GM20431 (cell line): Measurements from ENCODE around the gene PBX2.
"Not testable (repeated sequence)": the region's sequence is repeated elsewhere in the genome, so short reads cannot be mapped to it uniquely, and the experiment has no call there.

Experiments
- in situ Hi-C: fragments of 300-500 bp; cut with MseI, MboI; formaldehyde crosslinking; loops from one replicate; pipeline ENCODE4 v1.15.0; 2020; ENCODE audit warnings: low sequenced_read_pairs; ENCODE audit not compliant: unreplicated experiment

PBX2 gene

GRCh38 chr6:32188381-32189068, 1.5 kb downstream of the PBX2 start:
- in situ Hi-C loops: no loop called here

- in situ Hi-C loops: not testable (repeated sequence)
These were observed 2.1 kb downstream of the PBX2 start for GRCh38 chr6:32187725-32188380.

DNA sequence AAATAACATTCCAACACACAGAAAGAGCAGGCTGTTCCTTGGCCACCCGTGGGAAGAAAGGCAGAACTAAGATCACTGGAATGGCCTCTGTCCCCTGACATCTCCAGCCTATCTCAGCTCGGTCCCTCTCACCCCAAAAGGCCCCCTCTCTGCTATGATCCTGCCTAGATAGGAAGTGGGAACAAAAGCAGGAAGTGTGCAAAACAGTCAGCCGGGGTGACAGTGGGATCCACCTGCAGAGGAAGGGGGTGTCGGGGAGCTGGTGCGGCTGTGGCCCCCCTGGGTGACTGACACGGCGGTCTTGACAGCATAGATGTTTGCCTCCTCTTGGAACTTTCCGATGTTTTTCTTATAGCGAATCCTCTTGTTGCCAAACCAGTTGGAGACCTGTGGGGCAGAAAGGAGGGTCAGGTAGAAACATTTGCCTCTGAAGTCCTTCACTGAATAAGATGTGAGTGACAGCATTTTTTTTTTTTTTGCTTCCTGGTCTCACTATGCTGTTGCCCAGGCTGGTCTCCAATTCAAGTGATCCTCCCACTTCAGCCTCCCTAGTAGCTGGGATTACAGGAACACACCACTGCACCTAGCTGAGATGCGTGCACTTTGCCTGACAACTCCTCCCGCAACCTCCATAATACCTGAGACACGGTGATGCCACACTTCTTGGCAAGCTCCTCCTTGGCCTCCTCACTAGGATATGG, 2.8 kb downstream of the PBX2 start:
- in situ Hi-C loops: no loop called here

DNA sequence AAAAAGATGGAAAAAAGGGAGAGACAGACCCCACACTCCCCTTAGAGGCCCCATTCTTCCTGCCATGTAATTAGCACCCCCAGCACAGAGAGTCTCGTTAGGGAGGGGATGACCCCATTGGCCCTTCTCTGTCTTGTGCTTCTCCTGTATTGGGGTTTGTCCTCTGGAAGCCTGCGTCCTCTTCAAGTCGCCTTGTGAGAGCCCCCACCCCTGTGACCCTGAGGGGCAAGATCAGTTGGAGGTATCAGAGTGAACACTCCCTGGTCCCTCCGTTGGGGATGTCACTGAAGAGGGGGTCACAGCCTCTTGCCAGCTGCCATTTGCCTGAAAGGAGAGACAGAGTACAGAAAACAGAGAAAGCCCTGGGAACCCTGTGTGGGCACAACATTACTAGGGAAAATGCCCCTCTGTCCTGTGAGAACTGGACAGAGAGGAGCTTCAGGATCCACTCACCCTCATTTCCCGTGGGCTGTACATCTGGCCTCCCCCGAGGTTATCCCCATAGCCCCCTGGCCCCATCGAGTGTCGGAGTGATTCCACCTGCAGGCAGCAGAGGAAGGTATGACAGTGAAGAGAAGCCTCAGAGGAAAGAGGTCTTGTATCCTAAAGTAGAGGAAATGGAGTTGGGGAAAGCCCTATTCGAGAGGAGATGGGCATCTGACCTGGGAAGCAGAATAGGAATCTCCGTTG, 3.7 kb downstream of the PBX2 start:
- in situ Hi-C loops: not testable (repeated sequence)

- in situ Hi-C loops: not testable (repeated sequence)
These were observed 4.3 kb downstream of the PBX2 start for GRCh38 chr6:32185681-32186131.

DNA sequence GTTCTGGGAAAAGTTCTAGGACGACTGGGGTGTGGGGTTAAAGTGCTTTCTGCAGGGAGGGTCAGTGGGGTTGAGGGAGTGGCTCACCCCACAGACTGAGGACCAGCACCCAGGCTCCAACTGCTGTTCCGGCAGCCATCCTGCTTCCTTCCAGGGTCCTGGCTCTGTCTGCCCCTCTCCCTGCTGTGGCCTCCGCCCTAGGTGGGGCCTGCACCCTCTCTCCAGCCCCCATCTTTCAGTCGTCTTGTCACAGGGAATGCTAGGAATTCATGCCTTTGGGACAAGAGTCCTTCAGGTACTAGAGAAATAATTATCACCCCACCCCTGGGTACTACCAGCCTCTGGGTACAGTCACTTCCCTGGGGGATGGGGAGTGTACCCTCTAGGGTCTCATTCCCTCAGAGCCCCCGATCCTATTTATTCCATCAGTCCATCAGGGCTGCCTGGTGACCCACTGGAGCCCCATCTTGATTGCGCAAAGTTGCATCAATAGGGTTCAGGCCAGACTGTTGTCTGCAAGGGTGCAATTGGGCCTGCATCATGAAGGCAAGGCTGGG, 5.8 kb downstream of the PBX2 start, which contains the start of gene AGER:
TSS of gene AGER (minus strand) at position 170 of the 557 bp plus-strand sequence. CDS start at position 139, 31 bp downstream.
- in situ Hi-C loops: no loop called here

GRCh38 chr6:32183483-32184083, 6.4 kb downstream of the PBX2 start:
- in situ Hi-C loops: no loop called here

DNA sequence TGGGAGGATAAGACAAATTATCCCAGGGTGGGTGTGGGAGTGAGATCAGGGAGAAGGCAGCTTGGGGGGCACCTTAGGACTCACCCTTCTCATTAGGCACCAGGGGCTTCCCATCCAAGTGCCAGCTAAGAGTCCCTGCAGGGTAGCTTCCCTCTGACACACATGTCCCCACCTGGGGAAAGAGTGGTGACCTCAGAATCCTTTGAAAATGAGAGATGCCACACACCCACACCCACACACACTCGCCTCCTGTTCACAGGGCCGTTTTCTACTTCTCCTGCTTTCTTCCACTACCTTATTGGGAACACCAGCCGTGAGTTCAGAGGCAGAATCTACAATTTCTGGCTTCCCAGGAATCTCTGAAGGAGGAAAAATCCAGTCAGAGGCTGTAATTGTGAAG, 7.0 kb downstream of the PBX2 start:
- in situ Hi-C loops: no loop called here

- in situ Hi-C loops: no loop called here
These were observed 7.4 kb downstream of the PBX2 start for GRCh38 chr6:32182555-32182981.

DNA sequence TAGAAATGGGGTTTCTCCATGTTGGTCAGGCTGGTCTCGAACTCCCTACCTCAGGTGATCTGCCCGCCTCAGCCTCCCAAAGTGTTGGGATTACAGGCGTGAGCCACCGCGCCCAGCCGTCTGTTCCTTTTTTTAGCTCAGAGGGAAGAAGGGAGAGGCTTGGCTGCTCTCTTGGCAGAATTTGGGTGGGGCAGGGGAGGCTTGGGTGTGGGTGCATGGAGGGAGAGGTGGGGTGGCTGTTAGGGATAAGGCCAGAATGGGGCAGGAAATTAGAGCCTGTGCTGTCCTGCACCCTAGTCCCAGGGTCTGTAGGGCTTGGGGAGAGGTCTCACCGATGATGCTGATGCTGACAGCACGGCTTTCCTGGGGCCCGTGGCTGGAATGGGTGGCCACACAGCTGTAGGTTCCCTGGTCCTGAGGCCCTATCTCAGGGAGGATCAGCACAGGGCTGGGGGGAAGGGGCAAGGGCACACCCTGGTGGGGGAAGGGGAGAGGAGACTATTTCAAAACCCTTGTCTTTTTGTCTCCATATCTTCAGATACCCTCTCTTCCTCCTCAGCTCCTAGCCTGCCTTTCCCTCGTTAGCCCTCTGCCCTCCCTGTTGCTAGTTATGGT, 8.0 kb downstream of the PBX2 start:
- in situ Hi-C loops: no loop called here

GRCh38 chr6:32181148-32181702, 8.8 kb downstream of the PBX2 start:
- in situ Hi-C loops: no loop called here

DNA sequence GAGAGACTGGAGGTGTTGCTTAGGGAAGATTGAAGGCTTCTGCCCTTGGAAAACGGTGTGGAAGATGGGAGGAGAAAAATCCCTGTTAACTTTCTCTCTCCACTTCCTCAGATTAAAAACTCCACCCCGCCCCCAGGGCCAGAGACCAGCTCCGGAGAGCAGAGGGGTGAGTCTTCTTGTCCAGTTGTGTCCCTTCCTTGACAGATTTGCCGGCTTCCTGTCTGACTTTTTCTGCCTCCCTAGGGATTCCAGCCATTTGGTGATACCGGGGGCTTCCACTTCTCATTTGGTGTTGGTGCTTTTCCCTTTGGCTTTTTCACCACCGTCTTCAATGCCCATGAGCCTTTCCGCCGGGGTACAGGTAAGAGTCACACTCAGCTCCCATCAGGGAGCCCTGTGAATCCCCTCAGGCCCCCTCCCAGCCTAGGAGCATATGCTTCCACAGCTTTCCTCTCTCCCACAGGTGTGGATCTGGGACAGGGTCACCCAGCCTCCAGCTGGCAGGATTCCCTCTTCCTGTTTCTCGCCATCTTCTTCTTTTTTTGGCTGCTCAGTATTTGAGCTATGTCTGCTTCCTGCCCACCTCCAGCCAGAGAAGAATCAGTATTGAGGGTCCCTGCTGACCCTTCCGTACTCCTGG, 10.1 kb downstream of the PBX2 start:
- in situ Hi-C loops: no loop called here

GRCh38 chr6:32178547-32179440, 11.2 kb downstream of the PBX2 start:
- in situ Hi-C loops: no loop called here

DNA sequence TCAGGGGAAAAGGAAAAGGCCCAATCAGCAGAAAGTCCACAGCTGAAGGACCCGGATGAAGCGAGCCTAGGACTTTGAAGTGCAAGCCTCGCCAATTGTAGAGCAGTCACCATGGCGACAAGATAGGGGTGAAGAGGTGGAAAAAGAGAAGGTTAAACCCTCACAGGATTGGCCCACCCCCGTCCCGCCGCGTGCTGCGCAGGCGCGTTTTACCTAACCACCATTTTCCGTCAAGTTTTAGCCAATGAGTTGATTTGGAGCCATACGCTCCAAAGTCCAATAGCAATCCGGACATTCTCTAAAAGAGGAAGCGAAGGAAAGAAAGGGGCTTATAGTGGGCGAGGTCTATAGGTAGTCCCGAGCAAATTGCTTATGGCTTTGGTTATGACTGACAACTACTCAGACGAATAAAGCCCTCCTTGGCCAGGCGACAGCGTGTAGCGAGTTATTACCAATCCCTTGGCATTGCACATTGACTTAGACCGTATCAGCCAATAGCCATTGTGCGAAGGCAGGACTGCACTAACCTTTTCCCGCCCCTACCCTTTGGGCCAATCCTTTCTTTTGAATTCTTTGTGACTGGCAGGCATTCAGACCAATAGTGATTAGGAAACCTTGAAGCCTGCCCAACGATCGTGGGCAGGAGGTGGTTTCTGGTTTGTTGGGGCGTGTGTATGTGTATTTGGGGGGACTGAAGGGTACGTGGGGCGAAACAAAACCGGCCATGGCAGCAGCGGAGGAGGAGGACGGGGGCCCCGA, 12.0 kb downstream of the PBX2 start, which contains the start of gene RNF5:
TSS of gene RNF5 (plus strand) at position 618 of the 759 bp plus-strand sequence. CDS start at position 725, 107 bp downstream.
- in situ Hi-C loops: no loop called here

GRCh38 chr6:32177183-32177787, 12.7 kb downstream of the PBX2 start:
- in situ Hi-C loops: no loop called here

DNA sequence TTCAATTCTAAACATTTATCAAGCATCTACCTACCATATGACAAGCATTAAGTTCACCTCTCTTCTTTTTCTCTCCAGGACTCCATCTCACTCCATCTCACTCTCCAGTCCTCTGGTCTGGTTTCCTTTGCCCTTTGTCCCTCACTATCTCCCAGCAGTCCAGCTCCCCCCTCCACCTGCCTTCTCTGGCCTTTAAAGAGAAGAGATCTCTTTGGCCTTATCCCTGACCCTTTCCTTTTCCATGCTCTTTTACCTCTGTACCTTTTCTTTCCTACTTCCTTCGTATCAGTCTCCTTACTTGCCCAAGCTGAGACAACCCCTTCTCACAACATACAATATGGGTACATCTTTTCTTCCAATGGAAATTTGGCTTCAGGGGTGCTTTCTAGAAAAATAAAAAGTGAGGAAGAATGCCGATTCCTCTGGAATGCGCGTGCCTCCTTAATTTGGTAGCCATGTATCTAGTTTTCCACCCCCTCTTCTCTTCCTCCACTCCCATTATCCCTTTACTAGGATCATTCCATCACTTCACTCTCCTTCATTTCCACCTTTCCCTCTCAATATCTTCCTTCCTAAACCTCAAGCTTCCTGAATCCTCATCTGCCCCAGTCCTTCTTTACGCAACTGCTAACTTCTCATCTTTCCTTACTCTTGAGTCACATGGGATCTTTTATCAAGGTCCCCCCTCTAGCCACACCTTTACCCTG, 13.4 kb downstream of the PBX2 start:
- in situ Hi-C loops: no loop called here
